ENCODE data around the gene PDCD1. TPM values are rescaled to one million over a fixed set of nuclear protein-coding genes. Genes with fewer than 3 reads are reported as not detected.

PDCD1 gene
- total RNA-seq, 2 experiments from 2014 or later = 2.4 to 2.5 TPM

GRCh38 chr2:241859017-241859435 lies 332 bp upstream of the PDCD1 start:
- ChIA-PET POLR2A (interaction anchor here (1.3 to 2.5 kb wide), 2 partner anchors 9 to 14 kb away, joined by 5 to 10 read pairs; no protein-coding TSS in a partner anchor), CTCF (interaction anchor here (1.1 to 2.2 kb wide), 2 partner anchors 10 to 710 kb away, joined by 3 to 17 read pairs; partner anchors contain the start of genes PASK and RTP5)
- Mint-ChIP-seq H3K4me3 (peak overlapping the region; percentile 31), H3K27me3 (ENCODE audit: low read depth) (peaks cover 3% of the 10 kb centered on the region), H3K4me1 (ENCODE audit: low read depth) (peaks cover 43% of the 10 kb centered on the region), H3K36me3 (ENCODE audit: low read depth) (peaks cover under 1% of the 10 kb centered on the region), H3K27ac (no peak overlapping the region), H3K9me3 (ENCODE audit: insufficient read depth) (no peaks in the 10 kb centered on the region)
- ATAC-seq (peak; percentile 21), DNase-seq (no peak)

- H3K27ac Mint-ChIP-seq = no peak overlapping the region
- ATAC-seq (no peak), DNase-seq (no peak)
- H3K4me1 Mint-ChIP-seq (ENCODE audit: low read depth) = peaks cover 31% of the 10 kb centered on the region
- H3K9me3 Mint-ChIP-seq (ENCODE audit: insufficient read depth) = no peaks in the 10 kb centered on the region
- CTCF ChIA-PET = no interaction called here
- peaks cover 3% of the 10 kb centered on the region for H3K27me3 Mint-ChIP-seq (ENCODE audit: low read depth)
- POLR2A ChIA-PET = interaction anchor here (1.3 to 2.5 kb wide), 2 partner anchors 11 to 13 kb away, joined by 5 to 10 read pairs; no protein-coding TSS in a partner anchor
- no peaks in the 10 kb centered on the region for H3K36me3 Mint-ChIP-seq (ENCODE audit: low read depth)
- peak overlapping the region; percentile 62 for H3K4me3 Mint-ChIP-seq
Observed at GRCh38 chr2:241857572-241858121, 1.0 kb downstream of the PDCD1 start.

GRCh38 chr2:241857041-241857541 lies 1.6 kb downstream of the PDCD1 start:
- Mint-ChIP-seq H3K27ac (no peak overlapping the region), H3K4me1 (ENCODE audit: low read depth) (peaks cover 31% of the 10 kb centered on the region), H3K4me3 (no peak overlapping the region), H3K36me3 (ENCODE audit: low read depth) (no peaks in the 10 kb centered on the region), H3K9me3 (ENCODE audit: insufficient read depth) (no peaks in the 10 kb centered on the region), H3K27me3 (ENCODE audit: low read depth) (peaks cover 3% of the 10 kb centered on the region)
- CTCF ChIA-PET = no interaction called here
- no peak for ATAC-seq
- POLR2A ChIA-PET = no interaction called here
- no peak for DNase-seq

GRCh38 chr2:241855888-241856422 lies 2.7 kb downstream of the PDCD1 start:
- H3K27ac Mint-ChIP-seq = no peak overlapping the region
- DNase-seq = no peak
- ChIA-PET CTCF (no interaction called here), POLR2A (interaction anchor here (0.9 to 1.2 kb wide), 2 partner anchors 11 to 13 kb away, joined by 3 to 4 read pairs; no protein-coding TSS in a partner anchor)
- ATAC-seq = no peak
- peaks cover 21% of the 10 kb centered on the region for H3K4me1 Mint-ChIP-seq (ENCODE audit: low read depth)
- H3K4me3 Mint-ChIP-seq = no peak overlapping the region
- H3K36me3 Mint-ChIP-seq (ENCODE audit: low read depth) = no peaks in the 10 kb centered on the region
- H3K9me3 Mint-ChIP-seq (ENCODE audit: insufficient read depth) = no peaks in the 10 kb centered on the region
- H3K27me3 Mint-ChIP-seq (ENCODE audit: low read depth) = no peaks in the 10 kb centered on the region

- Mint-ChIP-seq H3K27ac (no peak overlapping the region), H3K36me3 (ENCODE audit: low read depth) (no peaks in the 10 kb centered on the region), H3K9me3 (ENCODE audit: insufficient read depth) (no peaks in the 10 kb centered on the region), H3K4me1 (ENCODE audit: low read depth) (peaks cover 17% of the 10 kb centered on the region), H3K4me3 (no peak overlapping the region), H3K27me3 (ENCODE audit: low read depth) (no peaks in the 10 kb centered on the region)
- DNase-seq (no peak), ATAC-seq (no peak)
- ChIA-PET POLR2A (interaction anchor here (0.9 to 1.2 kb wide), 2 partner anchors 10 to 13 kb away, joined by 3 to 4 read pairs; no protein-coding TSS in a partner anchor), CTCF (no interaction called here)
Observed at GRCh38 chr2:241855245-241855887, 3.3 kb downstream of the PDCD1 start.

GRCh38 chr2:241854342-241855244 lies 4.1 kb downstream of the PDCD1 start:
- H3K36me3 Mint-ChIP-seq (ENCODE audit: low read depth) = no peaks in the 10 kb centered on the region
- ChIA-PET CTCF (no interaction called here), POLR2A (interaction anchor here (1.2 kb wide), 1 partner anchor 10 kb away, joined by 3 read pairs; no protein-coding TSS in a partner anchor)
- no peaks in the 10 kb centered on the region for H3K27me3 Mint-ChIP-seq (ENCODE audit: low read depth)
- H3K27ac Mint-ChIP-seq = no peak overlapping the region
- DNase-seq (no peak), ATAC-seq (no peak)
- no peaks in the 10 kb centered on the region for H3K9me3 Mint-ChIP-seq (ENCODE audit: insufficient read depth)
- no peak overlapping the region for H3K4me3 Mint-ChIP-seq
- peaks cover 9% of the 10 kb centered on the region for H3K4me1 Mint-ChIP-seq (ENCODE audit: low read depth)

GRCh38 chr2:241853651-241854341 lies 4.9 kb downstream of the PDCD1 start:
- H3K9me3 Mint-ChIP-seq (ENCODE audit: insufficient read depth) = no peaks in the 10 kb centered on the region
- H3K27ac Mint-ChIP-seq = no peak overlapping the region

GRCh38 chr2:241852981-241853631 lies 5.6 kb downstream of the PDCD1 start:
- POLR2A ChIA-PET = no interaction called here
- DNase-seq (no peak), ATAC-seq (no peak)
- H3K27me3 Mint-ChIP-seq (ENCODE audit: low read depth) = no peaks in the 10 kb centered on the region
- CTCF ChIA-PET = no interaction called here
- no peak overlapping the region for H3K4me3 Mint-ChIP-seq
- no peaks in the 10 kb centered on the region for H3K36me3 Mint-ChIP-seq (ENCODE audit: low read depth)
- peaks cover 3% of the 10 kb centered on the region for H3K4me1 Mint-ChIP-seq (ENCODE audit: low read depth)
- H3K9me3 Mint-ChIP-seq (ENCODE audit: insufficient read depth) = no peaks in the 10 kb centered on the region
- no peak overlapping the region for H3K27ac Mint-ChIP-seq

More at GRCh38 chr2:241853651-241854341, 4.9 kb downstream of the PDCD1 start:
- Mint-ChIP-seq H3K4me1 (ENCODE audit: low read depth) (peaks cover 5% of the 10 kb centered on the region), H3K4me3 (no peak overlapping the region), H3K36me3 (ENCODE audit: low read depth) (no peaks in the 10 kb centered on the region), H3K27me3 (ENCODE audit: low read depth) (no peaks in the 10 kb centered on the region)
- ATAC-seq (no peak), DNase-seq (no peak)
- ChIA-PET POLR2A (no interaction called here), CTCF (no interaction called here)

GRCh38 chr2:241852116-241852980 lies 6.3 kb downstream of the PDCD1 start:
- H3K4me1 Mint-ChIP-seq (ENCODE audit: low read depth) = no peaks in the 10 kb centered on the region
- no peak for ATAC-seq
- H3K27me3 Mint-ChIP-seq (ENCODE audit: low read depth) = no peaks in the 10 kb centered on the region
- ChIA-PET POLR2A (no interaction called here), CTCF (no interaction called here)
- H3K9me3 Mint-ChIP-seq (ENCODE audit: insufficient read depth) = no peaks in the 10 kb centered on the region
- H3K4me3 Mint-ChIP-seq = no peak overlapping the region
- H3K36me3 Mint-ChIP-seq (ENCODE audit: low read depth) = no peaks in the 10 kb centered on the region
- no peak for DNase-seq
- H3K27ac Mint-ChIP-seq = no peak overlapping the region

- H3K36me3 Mint-ChIP-seq (ENCODE audit: low read depth) = no peaks in the 10 kb centered on the region
Observed at GRCh38 chr2:241851325-241852115, 7.2 kb downstream of the PDCD1 start.

More at GRCh38 chr2:241851325-241852115, 7.2 kb downstream of the PDCD1 start:
- CTCF ChIA-PET = no interaction called here
- Mint-ChIP-seq H3K27ac (no peak overlapping the region), H3K27me3 (ENCODE audit: low read depth) (no peaks in the 10 kb centered on the region), H3K4me1 (ENCODE audit: low read depth) (peaks cover 2% of the 10 kb centered on the region), H3K9me3 (ENCODE audit: insufficient read depth) (no peaks in the 10 kb centered on the region), H3K4me3 (no peak overlapping the region)
- ATAC-seq = no peak
- POLR2A ChIA-PET = no interaction called here
- no peak for DNase-seq
